ENCODE results near the gene BAK1. TPM values are rescaled to one million over a fixed set of nuclear protein-coding genes. Genes with fewer than 3 reads are reported as not detected.
A peak's percentile ranks its signal among the peaks of the same experiment; 100 is the strongest.

The BAK1 gene
- total and polyA plus RNA-seq, 4 experiments from 2014 or later = 26.2 to 41.6 (median 27.6) TPM

DNA sequence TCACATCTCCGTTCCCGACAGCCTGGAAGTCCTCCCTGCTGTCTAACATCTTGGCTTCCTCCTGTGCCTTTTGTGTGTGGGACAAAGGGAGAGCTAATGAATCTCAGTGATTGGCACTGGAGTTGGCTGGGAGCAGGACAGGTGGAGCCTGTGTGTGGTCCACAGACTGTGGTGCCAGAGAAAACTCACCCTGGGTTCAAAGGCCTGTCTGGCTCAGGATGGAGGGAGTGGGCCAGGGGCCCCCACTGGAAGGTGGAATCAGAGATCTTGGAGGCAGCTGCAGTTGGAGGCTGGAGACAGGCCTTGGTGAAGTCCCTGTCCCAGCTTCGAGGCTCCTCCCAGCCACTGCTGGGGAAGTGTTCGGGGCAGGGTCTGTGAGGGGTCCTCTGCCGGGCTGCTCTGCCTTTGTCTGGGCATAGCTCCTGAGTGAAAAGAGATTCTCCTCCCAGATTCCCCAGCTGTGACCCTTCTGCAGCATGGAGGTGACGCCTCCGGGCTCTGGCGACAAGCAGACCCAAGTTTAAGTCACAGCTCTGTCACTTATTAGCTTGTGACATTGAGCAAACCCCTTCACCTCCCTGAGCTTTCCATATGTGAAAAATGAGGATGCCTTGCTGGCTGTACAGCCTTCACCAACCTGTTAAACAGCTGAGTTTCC, 27.2 kb upstream of the BAK1 start:
- ChIA-PET POLR2A (ENCODE audit: partially characterized antibody) (interaction anchor here (0.9 to 2.3 kb wide), 5 partner anchors 13 to 22 kb away, joined by 4 to 12 read pairs (median 5); partner anchors contain the start of gene ITPR3), CTCF (ENCODE audit: partially characterized antibody) (interaction anchor here (0.6 to 4.5 kb wide), 14 partner anchors 8 to 272 kb away, joined by 3 to 46 read pairs (median 4); partner anchors contain the start of genes ITPR3 and UQCC2)
- Mint-ChIP-seq H3K27ac (no peak overlapping the region), H3K9me3 (peaks cover 0 to 8% (median 6%) of the 10 kb centered on the region in 8 donors), H3K27me3 (no peaks in the 10 kb centered on the region), H3K4me3 (no peak overlapping the region), H3K36me3 (peaks cover 0 to 5% of the 10 kb centered on the region in 2 donors), H3K4me1 (no peaks in the 10 kb centered on the region)
- Histone ChIP-seq H3K4me1 (ENCODE audit: insufficient read depth, low read length) (no peaks in the 10 kb centered on the region), H3K27ac (ENCODE audit: low read depth, low read length) (no peak overlapping the region), H3K4me3 (ENCODE audit: low read length in 2 of 2) (no peak overlapping the region), H3K9me3 (ENCODE audit: control insufficient read depth in 1 of 2, low read length in 2 of 2) (no peaks in the 10 kb centered on the region), H3K27me3 (ENCODE audit: insufficient read depth, low read length) (no peaks in the 10 kb centered on the region), H3K36me3 (ENCODE audit: insufficient read depth, low read length) (no peaks in the 10 kb centered on the region)
- intact Hi-C loops (cut with micrococcal nuclease) = no loop called here
- no peak for DNase-seq

DNA sequence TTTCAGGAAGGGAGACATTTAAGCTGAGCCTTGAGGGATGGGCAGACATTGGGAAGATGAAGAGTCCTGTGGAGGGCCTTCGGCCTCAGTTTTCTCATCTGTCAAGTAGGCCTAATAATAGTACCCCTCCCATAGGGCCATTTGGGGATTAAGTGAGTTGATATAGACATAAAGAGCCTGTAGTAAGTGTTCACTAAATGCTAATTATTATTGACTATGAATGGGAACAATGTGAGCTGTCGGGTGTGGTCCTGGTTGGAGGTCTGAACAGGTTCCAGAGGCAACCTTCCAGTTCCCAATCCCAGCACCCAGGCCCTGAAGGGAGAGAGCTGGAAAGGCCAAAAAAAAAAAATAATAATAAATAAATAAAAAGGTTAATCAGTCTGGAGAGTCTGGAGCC, 26.6 kb upstream of the BAK1 start:
- H3K27me3 ChIP-seq (ENCODE audit: insufficient read depth, low read length) = no peaks in the 10 kb centered on the region
- intact Hi-C loops (cut with micrococcal nuclease) = no loop called here
- H3K4me3 ChIP-seq (ENCODE audit: low read length in 2 of 2) = no peak overlapping the region
- ChIA-PET CTCF (ENCODE audit: partially characterized antibody) (interaction anchor here (1.2 to 4.5 kb wide), 7 partner anchors 8 to 105 kb away, joined by 4 to 46 read pairs (median 12); partner anchors contain the start of genes ITPR3 and UQCC2), POLR2A (ENCODE audit: partially characterized antibody) (interaction anchor here (0.9 kb wide), 1 partner anchor 20 kb away, joined by 4 read pairs; no protein-coding TSS in a partner anchor)
- no peaks in the 10 kb centered on the region for H3K4me1 Mint-ChIP-seq
- no peaks in the 10 kb centered on the region for H3K36me3 ChIP-seq (ENCODE audit: insufficient read depth, low read length)
- H3K9me3 Mint-ChIP-seq = peaks cover 0 to 8% (median 6%) of the 10 kb centered on the region in 8 donors
- H3K27me3 Mint-ChIP-seq = no peaks in the 10 kb centered on the region
- DNase-seq = no peak
- no peak overlapping the region for H3K27ac Mint-ChIP-seq
- H3K36me3 Mint-ChIP-seq = peaks cover 0 to 5% of the 10 kb centered on the region in 2 donors
- H3K27ac ChIP-seq (ENCODE audit: low read depth, low read length) = no peak overlapping the region
- no peaks in the 10 kb centered on the region for H3K4me1 ChIP-seq (ENCODE audit: insufficient read depth, low read length)
- H3K4me3 Mint-ChIP-seq = no peak overlapping the region
- no peaks in the 10 kb centered on the region for H3K9me3 ChIP-seq (ENCODE audit: control insufficient read depth in 1 of 2, low read length in 2 of 2)

DNA sequence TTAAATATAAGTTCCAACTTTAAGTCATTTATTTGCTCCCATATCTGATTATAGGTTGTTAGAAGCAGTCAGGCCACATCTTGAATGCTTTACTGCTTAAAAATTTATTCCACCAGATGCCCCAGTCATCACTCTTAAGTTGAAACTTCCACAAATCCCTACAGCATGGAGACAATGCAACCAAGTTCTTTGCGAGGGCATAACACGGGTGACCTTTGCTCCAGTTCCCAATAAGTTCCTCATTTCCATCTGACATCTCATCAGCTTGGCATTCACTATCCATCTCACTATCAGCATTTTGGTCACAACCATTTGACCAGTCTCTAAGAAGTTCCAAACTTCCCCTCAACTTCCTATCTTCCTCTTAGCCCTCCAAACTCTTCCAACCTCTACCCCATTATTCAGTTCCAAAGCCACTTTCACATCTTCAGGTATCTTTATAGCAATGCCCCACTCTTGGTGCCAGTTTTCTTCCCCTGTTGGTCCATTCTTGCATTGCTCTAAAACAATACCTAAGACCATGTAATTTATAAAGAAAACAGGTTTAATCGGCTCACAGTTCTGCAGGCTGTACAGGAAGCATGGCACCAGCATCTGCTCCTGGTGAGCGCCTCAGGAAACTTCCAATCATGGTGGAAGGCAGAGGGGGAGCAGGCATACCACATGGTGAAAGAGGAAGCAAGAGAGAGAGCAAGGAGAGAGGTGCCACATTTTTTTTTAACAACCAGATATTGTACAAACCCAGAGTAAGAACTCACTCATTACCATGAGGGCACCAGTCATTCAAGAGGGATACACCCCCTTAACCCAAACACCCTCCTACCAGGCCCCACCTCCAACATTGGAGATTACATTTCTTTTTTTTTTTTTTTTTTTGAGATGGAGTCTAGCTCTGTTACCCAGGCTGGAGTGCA, 25.1 kb upstream of the BAK1 start:
- ChIA-PET POLR2A (ENCODE audit: partially characterized antibody) (no interaction called here), CTCF (ENCODE audit: partially characterized antibody) (interaction anchor here (1.6 kb wide), 1 partner anchor 10 kb away, joined by 4 read pairs; no protein-coding TSS in a partner anchor)
- H3K36me3 ChIP-seq (ENCODE audit: insufficient read depth, low read length) = no peaks in the 10 kb centered on the region
- Mint-ChIP-seq H3K27ac (peak overlapping the region in 1 of 7 donors; percentile 45), H3K9me3 (peaks cover 0 to 8% (median 6%) of the 10 kb centered on the region in 8 donors), H3K27me3 (no peaks in the 10 kb centered on the region), H3K36me3 (peaks cover 0 to 5% of the 10 kb centered on the region in 2 donors), H3K4me3 (no peak overlapping the region), H3K4me1 (no peaks in the 10 kb centered on the region)
- no peak overlapping the region for H3K27ac ChIP-seq (ENCODE audit: low read depth, low read length)
- no peaks in the 10 kb centered on the region for H3K4me1 ChIP-seq (ENCODE audit: insufficient read depth, low read length)
- no peak overlapping the region for H3K4me3 ChIP-seq (ENCODE audit: low read length in 2 of 2)
- H3K9me3 ChIP-seq (ENCODE audit: control insufficient read depth in 1 of 2, low read length in 2 of 2) = no peaks in the 10 kb centered on the region
- DNase-seq = no peak
- no peaks in the 10 kb centered on the region for H3K27me3 ChIP-seq (ENCODE audit: insufficient read depth, low read length)
- intact Hi-C loops (cut with micrococcal nuclease) = no loop called here

DNA sequence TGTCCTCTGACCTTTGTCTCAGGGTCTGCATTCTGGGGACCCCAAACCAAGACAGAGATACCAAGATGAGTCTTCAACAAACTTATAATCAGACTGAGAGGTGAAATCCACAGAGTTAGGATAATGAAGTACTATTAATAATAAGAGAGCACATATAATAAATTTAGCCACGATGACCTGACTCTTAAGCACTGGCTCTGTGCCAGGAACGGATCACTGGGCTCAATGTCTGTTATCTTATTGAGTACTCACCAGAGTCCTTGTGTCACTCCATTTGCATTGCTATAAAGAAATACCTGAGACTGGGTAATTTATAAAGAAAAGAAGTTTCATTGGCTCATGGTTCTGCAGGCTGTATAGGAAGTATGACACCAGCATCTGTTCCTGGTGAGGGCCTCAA, 22.1 kb upstream of the BAK1 start:
- no peak overlapping the region for H3K4me3 ChIP-seq (ENCODE audit: low read length in 2 of 2)
- POLR2A ChIA-PET (ENCODE audit: partially characterized antibody) = no interaction called here
- H3K27me3 Mint-ChIP-seq = no peaks in the 10 kb centered on the region
- H3K4me3 Mint-ChIP-seq = no peak overlapping the region
- H3K27ac Mint-ChIP-seq = no peak overlapping the region
- intact Hi-C loops (cut with micrococcal nuclease) = no loop called here
- H3K9me3 Mint-ChIP-seq = peaks cover 0 to 8% (median 6%) of the 10 kb centered on the region in 8 donors
- peaks cover 0 to 13% (median 4%) of the 10 kb centered on the region in 4 donors for H3K4me1 Mint-ChIP-seq
- no peak overlapping the region for H3K27ac ChIP-seq (ENCODE audit: low read depth, low read length)
- DNase-seq = no peak
- H3K27me3 ChIP-seq (ENCODE audit: insufficient read depth, low read length) = no peaks in the 10 kb centered on the region
- H3K36me3 ChIP-seq (ENCODE audit: insufficient read depth, low read length) = no peaks in the 10 kb centered on the region
- peaks cover 0 to 5% of the 10 kb centered on the region in 2 donors for H3K36me3 Mint-ChIP-seq
- H3K4me1 ChIP-seq (ENCODE audit: insufficient read depth, low read length) = no peaks in the 10 kb centered on the region
- H3K9me3 ChIP-seq (ENCODE audit: control insufficient read depth in 1 of 2, low read length in 2 of 2) = no peaks in the 10 kb centered on the region
- CTCF ChIA-PET (ENCODE audit: partially characterized antibody) = interaction anchor here (1.2 kb wide), 1 partner anchor 12 kb away, joined by 4 read pairs; no protein-coding TSS in a partner anchor

DNA sequence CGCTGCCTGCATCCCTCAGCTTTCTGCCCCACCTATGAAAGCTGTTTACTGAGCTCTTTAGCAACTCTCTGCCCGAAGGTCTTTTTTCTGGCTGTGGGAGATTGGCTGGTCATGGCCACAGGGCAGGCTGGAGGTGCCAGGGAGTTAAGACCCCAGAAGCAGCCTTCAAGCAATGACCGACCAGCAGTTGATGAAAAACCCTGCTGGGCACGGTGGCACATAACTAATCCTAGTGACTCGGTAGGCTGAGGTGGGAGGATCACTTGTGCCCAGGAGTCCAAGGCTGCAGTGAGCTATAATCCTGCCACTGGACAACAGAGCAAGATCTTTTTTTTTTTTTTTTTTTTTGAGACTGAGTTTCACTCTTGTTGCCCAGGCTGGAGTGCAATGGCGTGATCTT, 20.7 kb upstream of the BAK1 start:
- no peaks in the 10 kb centered on the region for H3K27me3 ChIP-seq (ENCODE audit: insufficient read depth, low read length)
- H3K4me1 ChIP-seq (ENCODE audit: insufficient read depth, low read length) = no peaks in the 10 kb centered on the region
- H3K27me3 Mint-ChIP-seq = no peaks in the 10 kb centered on the region
- no peak overlapping the region for H3K27ac ChIP-seq (ENCODE audit: low read depth, low read length)
- no peak overlapping the region for H3K4me3 Mint-ChIP-seq
- ChIA-PET POLR2A (ENCODE audit: partially characterized antibody) (no interaction called here), CTCF (ENCODE audit: partially characterized antibody) (no interaction called here)
- intact Hi-C loops (cut with micrococcal nuclease) = no loop called here
- DNase-seq = no peak
- H3K27ac Mint-ChIP-seq = no peak overlapping the region
- no peak overlapping the region for H3K4me3 ChIP-seq (ENCODE audit: low read length in 2 of 2)
- H3K36me3 Mint-ChIP-seq = peaks cover 0 to 5% of the 10 kb centered on the region in 2 donors
- peaks cover 0 to 13% (median 5%) of the 10 kb centered on the region in 4 donors for H3K4me1 Mint-ChIP-seq
- no peaks in the 10 kb centered on the region for H3K36me3 ChIP-seq (ENCODE audit: insufficient read depth, low read length)
- no peaks in the 10 kb centered on the region for H3K9me3 ChIP-seq (ENCODE audit: control insufficient read depth in 1 of 2, low read length in 2 of 2)
- H3K9me3 Mint-ChIP-seq = peaks cover 0 to 8% (median 6%) of the 10 kb centered on the region in 8 donors

DNA sequence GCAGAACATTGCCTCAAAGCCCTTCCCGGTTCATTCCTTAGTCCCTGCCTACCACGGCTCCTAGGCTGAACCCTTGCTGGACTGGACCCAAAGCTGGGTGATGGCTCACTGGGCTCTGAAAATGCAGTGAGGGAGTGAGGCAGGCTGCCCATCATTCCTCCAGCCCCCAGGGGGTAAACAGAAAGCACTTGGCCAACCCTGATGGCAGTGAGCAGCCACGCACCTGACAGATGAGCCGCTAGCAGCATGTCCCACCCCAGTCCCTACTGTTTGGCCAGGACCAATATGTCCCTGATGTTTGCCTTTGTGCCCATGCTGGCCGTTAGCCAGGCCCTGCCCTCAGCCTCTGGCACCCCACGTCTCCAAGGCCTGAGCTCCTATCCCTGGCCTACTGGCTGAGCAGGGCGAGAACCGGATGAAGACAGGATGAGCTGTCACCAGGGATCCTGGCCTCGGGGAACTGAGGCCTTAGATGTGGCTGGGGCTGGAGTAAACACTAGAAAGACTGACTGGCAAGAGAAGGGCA, 19.4 kb upstream of the BAK1 start:
- Mint-ChIP-seq H3K9me3 (no peaks in the 10 kb centered on the region), H3K4me3 (no peak overlapping the region), H3K4me1 (peaks cover 0 to 13% (median 6%) of the 10 kb centered on the region in 4 donors), H3K36me3 (no peaks in the 10 kb centered on the region), H3K27me3 (no peaks in the 10 kb centered on the region), H3K27ac (peak overlapping the region in 3 of 7 donors; percentile 25 to 79 (median 54))
- Histone ChIP-seq H3K27ac (ENCODE audit: low read depth, low read length) (no peak overlapping the region), H3K9me3 (ENCODE audit: control insufficient read depth in 1 of 2, low read length in 2 of 2) (no peaks in the 10 kb centered on the region), H3K27me3 (ENCODE audit: insufficient read depth, low read length) (no peaks in the 10 kb centered on the region), H3K4me1 (ENCODE audit: insufficient read depth, low read length) (no peaks in the 10 kb centered on the region), H3K4me3 (ENCODE audit: low read length in 2 of 2) (no peak overlapping the region), H3K36me3 (ENCODE audit: insufficient read depth, low read length) (no peaks in the 10 kb centered on the region)
- no peak for DNase-seq
- ChIA-PET CTCF (ENCODE audit: partially characterized antibody) (no interaction called here), POLR2A (ENCODE audit: partially characterized antibody) (interaction anchor here (1.2 kb wide), 1 partner anchor 112 kb away, joined by 3 read pairs; the partner anchor contains the start of gene UQCC2)
- intact Hi-C loops (cut with micrococcal nuclease) = no loop called here

Measured in CD4-positive, alpha-beta memory T cell (primary cell).